H1 (cell line): ENCODE results near the gene NAA11. TPM values are rescaled to one million over a fixed set of nuclear protein-coding genes. Genes with fewer than 3 reads are reported as not detected.
"Not testable (repeated sequence)": the region's sequence is repeated elsewhere in the genome, so short reads cannot be mapped to it uniquely, and the experiment has no call there.

Experiments used
- CTCF ChIA-PET: fragments of 300-600 bp; sonication (Branson Sonifier 250); formaldehyde crosslinking; loops from one replicate; lab custom pipeline; 2021; ENCODE audit not compliant: partially characterized antibody; lab: Charles Lee
- POLR2A ChIA-PET: fragments of 300-600 bp; sonication (Branson Sonifier 250); formaldehyde crosslinking; loops from one replicate; lab custom pipeline; 2021; ENCODE audit warnings: inconsistent platforms; ENCODE audit not compliant: partially characterized antibody; lab: Charles Lee
- DNase-seq, 2 experiments: peaks; one replicate each; pipeline versions ENCODE4 v3.0.0 to v3.0.0-alpha.2; 2010 to 2022; ENCODE audit warnings: low spot score in 2 of 2, low read depth in 1 of 2, mixed read lengths in 1 of 2
- FAIRE-seq: peaks from 2 replicates; lab custom pipeline; 2011; peaks lifted over from hg19 to GRCh38; lab: Jason Lieb, UNC
- H2AFZ ChIP-seq: 2 replicates; pipeline ENCODE4 v1.8.1; 2012; ENCODE audit warnings: low read length, inconsistent platforms
- H2AK5ac ChIP-seq: 2 replicates; pipeline ENCODE4 v1.6.1; 2013; ENCODE audit warnings: low read depth, low read length
- H2BK120ac ChIP-seq: replicated peaks from 2 replicates; pipeline ENCODE3; 2013; ENCODE audit warnings: low read depth, low read length, inconsistent platforms
- H2BK12ac ChIP-seq: 2 replicates; pipeline ENCODE4 v1.6.1; 2013; ENCODE audit warnings: low read depth, low read length
- H2BK15ac ChIP-seq: 2 replicates; pipeline ENCODE4 v1.6.1; 2013; ENCODE audit warnings: low read length
- H2BK20ac ChIP-seq: 2 replicates; pipeline ENCODE4 v1.6.1; 2013; ENCODE audit warnings: low read length
- H2BK5ac ChIP-seq: 2 replicates; pipeline ENCODE4 v1.6.1; 2013; ENCODE audit warnings: low read depth, low read length
- H3K14ac ChIP-seq: 2 replicates; pipeline ENCODE4 v1.6.1; 2013; ENCODE audit warnings: inconsistent platforms; ENCODE audit not compliant: insufficient read length
- H3K18ac ChIP-seq: 2 replicates; pipeline ENCODE4 v1.6.1; 2013; ENCODE audit warnings: low read length; ENCODE audit errors: extremely low read depth
- H3K23ac ChIP-seq: 2 replicates; pipeline ENCODE4 v1.6.1; 2013; ENCODE audit warnings: inconsistent platforms; ENCODE audit not compliant: insufficient read length
- H3K23me2 ChIP-seq: 2 replicates; pipeline ENCODE4 v1.6.1; 2013; ENCODE audit warnings: low read depth, low read length
- H3K27ac ChIP-seq: 2 replicates; pipeline ENCODE4 v1.6.1; 2011; ENCODE audit warnings: low read depth, low read length, inconsistent platforms
- H3K27me3 ChIP-seq, 4 experiments: replicated peaks in 1 of 4; 1 replicate in 1 of 4; 2 replicates in 3 of 4; pipeline versions ENCODE4 v1.6.1 to v1.8.1; 2011 to 2013; ENCODE audit warnings: low read length in 3 of 4, mild to moderate bottlenecking in 3 of 4, inconsistent platforms in 2 of 4, mixed read lengths in 2 of 4, moderate library complexity in 1 of 4; ENCODE audit not compliant: control insufficient read depth in 3 of 4, insufficient read depth in 3 of 4; ENCODE audit errors: extremely low read depth in 1 of 4
- H3K36me3 ChIP-seq, 4 experiments: 2 replicates each; pipeline versions ENCODE4 v1.6.1 to v1.8.1; 2011 to 2013; ENCODE audit warnings: mild to moderate bottlenecking in 4 of 4, low read length in 3 of 4, moderate library complexity in 2 of 4, control low read depth in 1 of 4, inconsistent platforms in 1 of 4; ENCODE audit not compliant: insufficient read depth in 4 of 4, control insufficient read depth in 2 of 4
- H3K4ac ChIP-seq: replicated peaks from 2 replicates; pipeline ENCODE3; 2013; ENCODE audit warnings: low read length, low read depth, mixed read lengths, inconsistent platforms; ENCODE audit not compliant: insufficient read length
- H3K4me1 ChIP-seq, 4 experiments: replicated peaks in 1 of 4; 1 replicate in 1 of 4; 2 replicates in 3 of 4; pipeline versions ENCODE4 v1.6.1 to v1.8.1; 2011 to 2013; ENCODE audit warnings: low read length in 3 of 4, inconsistent platforms in 2 of 4, mixed read lengths in 1 of 4; ENCODE audit not compliant: insufficient read depth in 4 of 4, control insufficient read depth in 3 of 4
- H3K4me2 ChIP-seq, 2 experiments: 2 replicates each; pipeline versions ENCODE4 v1.6.1 to v1.8.1; 2011 to 2013; ENCODE audit warnings: low read depth in 2 of 2, low read length in 2 of 2, control low read depth in 1 of 2, inconsistent platforms in 1 of 2, mild to moderate bottlenecking in 1 of 2; ENCODE audit not compliant: insufficient read depth in 1 of 2
- H3K4me3 ChIP-seq, 4 experiments: fragments of 200-600, 300-600 bp in 1 of 4; sonication (generic), shearing (Covaris generic), sonication (Bioruptor Twin) in 1 of 4; 2 replicates each; pipeline versions ENCODE4 v1.5.1 to v1.8.1; 2011 to 2016; ENCODE audit warnings: low read length in 4 of 4, low read depth in 3 of 4, control low read depth in 2 of 4, inconsistent platforms in 2 of 4, mild to moderate bottlenecking in 2 of 4, mixed read lengths in 1 of 4, moderate library complexity in 1 of 4; ENCODE audit not compliant: insufficient read depth in 2 of 4; ENCODE audit errors: extremely low read depth in 1 of 4
- H3K56ac ChIP-seq: replicated peaks from 2 replicates; pipeline ENCODE3; 2013; ENCODE audit warnings: low read depth, mild to moderate bottlenecking, mixed read lengths, low read length, inconsistent platforms; ENCODE audit not compliant: insufficient read length
- H3K79me1 ChIP-seq: 2 replicates; pipeline ENCODE4 v1.6.1; 2013; ENCODE audit warnings: low read depth, low read length, control low read depth
- H3K79me2 ChIP-seq, 2 experiments: 2 replicates each; pipeline versions ENCODE4 v1.6.1 to v1.8.1; 2012 to 2013; ENCODE audit warnings: low read length in 2 of 2, mild to moderate bottlenecking in 2 of 2, inconsistent platforms in 1 of 2; ENCODE audit not compliant: insufficient read depth in 2 of 2, control insufficient read depth in 1 of 2
- H3K9ac ChIP-seq, 4 experiments: replicated peaks in 1 of 4; 1 replicate in 1 of 4; 2 replicates in 3 of 4; pipeline versions ENCODE4 v1.6.1 to v1.8.1; 2011 to 2013; ENCODE audit warnings: low read depth in 3 of 4, low read length in 3 of 4, control low read depth in 2 of 4, mild to moderate bottlenecking in 2 of 4, moderate library complexity in 2 of 4, inconsistent platforms in 1 of 4; ENCODE audit errors: extremely low read depth in 1 of 4
- H3K9me3 ChIP-seq, 2 experiments: 2 replicates each; pipeline versions ENCODE4 v1.6.1 to v1.8.1; 2012 to 2013; ENCODE audit warnings: mild to moderate bottlenecking in 2 of 2, moderate library complexity in 2 of 2, control low read depth in 1 of 2, inconsistent platforms in 1 of 2, low read depth in 1 of 2, low read length in 1 of 2, mixed read lengths in 1 of 2; ENCODE audit not compliant: insufficient read depth in 2 of 2
- H4K20me1 ChIP-seq, 2 experiments: replicated peaks in 1 of 2; 2 replicates each; pipeline versions ENCODE3 to v1.8.1; 2011 to 2013; ENCODE audit warnings: inconsistent platforms in 2 of 2, low read length in 2 of 2, mild to moderate bottlenecking in 1 of 2; ENCODE audit not compliant: insufficient read depth in 2 of 2, control insufficient read depth in 1 of 2
- H4K5ac ChIP-seq: 2 replicates; pipeline ENCODE4 v1.6.1; 2013; ENCODE audit warnings: low read length, low read depth, mixed read lengths, inconsistent platforms; ENCODE audit not compliant: insufficient read length
- H4K8ac ChIP-seq: 2 replicates; pipeline ENCODE4 v1.8.0; 2013; ENCODE audit warnings: mild to moderate bottlenecking, moderate library complexity, low read length, inconsistent platforms; ENCODE audit not compliant: insufficient read depth; ENCODE audit errors: extremely low read depth
- H4K91ac ChIP-seq: replicated peaks from 2 replicates; pipeline ENCODE3; 2013; ENCODE audit warnings: low read length, mixed read lengths, inconsistent platforms; ENCODE audit not compliant: insufficient read length
- whole genome bisulfite sequencing, 2 experiments: shearing (Covaris generic) in 1 of 2; methylation state at CpG; one replicate each; pipeline versions ENCODE4 v1.1.6 to v1.1.7; 2013 to 2015; ENCODE audit warnings: low lambda C conversion rate in 2 of 2, mixed read lengths in 2 of 2, inconsistent platforms in 1 of 2, low coverage in 1 of 2, missing lambda C conversion rate in 1 of 2; ENCODE audit not compliant: insufficient replicate concordance in 2 of 2, insufficient coverage in 1 of 2, insufficient read length in 1 of 2; ENCODE audit errors: extremely low coverage in 1 of 2, missing lambda C conversion rate in 1 of 2; 5-methylcytosine and 5-hydroxymethylcytosine counted together
- polyA plus RNA-seq, 7 experiments: library from polyadenylated mRNA; depleted of rRNA in 3 of 7; stranded (reverse) in 5 of 7; unstranded in 2 of 7; fragments of >200 nt in 5 of 7; fragments of 200-250 nt in 2 of 7; gene quantifications; 1 replicate in 5 of 7; 2 replicates in 1 of 7; 4 replicates in 1 of 7; pipeline versions ENCODE4 v1.2.1 to v1.2.3, GENCODE V29; 2011 to 2013; ENCODE audit warnings: missing spikeins in 2 of 7, mixed read lengths in 2 of 7
- total RNA-seq: library from RNA; stranded (reverse); fragmentation: NEBNext Ultra II Directional; extraction: Animal tissue kit (Norgen Biotek cat#: 25700); gene quantifications from 2 replicates; pipeline ENCODE4 v1.2.1, GENCODE V29; 2021

The NAA11 gene
- total and polyA plus RNA-seq, 2 of the 8 experiments (the other 6 are each of a cell fraction or from before 2014, with no cell fraction given) = not detected

DNA sequence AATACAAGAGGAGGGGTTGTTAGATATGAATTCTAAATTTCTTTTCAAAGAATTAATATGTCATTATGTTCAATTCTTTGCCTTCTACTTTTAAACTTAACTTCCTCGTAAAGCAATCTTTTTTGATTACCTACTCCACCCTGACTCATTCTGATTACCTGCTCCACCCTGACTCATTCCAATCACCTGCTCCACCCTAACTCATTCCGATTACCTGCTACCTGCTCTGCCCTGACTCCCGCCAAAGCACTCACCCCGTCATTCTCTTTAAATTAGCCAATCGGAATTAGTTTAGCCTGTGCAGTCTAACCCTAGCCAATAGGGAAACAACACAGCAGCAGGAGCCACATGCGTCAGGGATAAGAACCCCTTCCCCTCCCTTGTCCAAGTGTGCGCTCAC is 48.4 kb downstream of the NAA11 start:
- H3K4me1 ChIP-seq, H3K4ac ChIP-seq, H3K4me2 ChIP-seq, H3K23me2 ChIP-seq, H3K9ac ChIP-seq, H3K79me2 ChIP-seq, H3K23ac ChIP-seq, POLR2A ChIA-PET, H2AFZ ChIP-seq, H3K56ac ChIP-seq, H4K8ac ChIP-seq, H4K20me1 ChIP-seq, H3K9me3 ChIP-seq, H2AK5ac ChIP-seq, FAIRE-seq, H2BK12ac ChIP-seq, H3K27ac ChIP-seq, DNase-seq, H3K14ac ChIP-seq, H3K79me1 ChIP-seq, H2BK15ac ChIP-seq, H2BK120ac ChIP-seq, H3K18ac ChIP-seq, H3K36me3 ChIP-seq, H2BK5ac ChIP-seq, H4K91ac ChIP-seq, H4K5ac ChIP-seq, H2BK20ac ChIP-seq, H3K27me3 ChIP-seq, H3K4me3 ChIP-seq: not testable (repeated sequence)
- 94% methylated on average over 7 of the region's 7 CpGs; no CpG with 5 or more reads in 1 of the 2 experiments for WGBS, 2 experiments
- CTCF ChIA-PET = interaction anchor here (1.0 kb wide), 1 partner anchor 18 kb away, joined by 5 read pairs; no protein-coding TSS in a partner anchor
